OCI-LY3 (cell line): ENCODE measurements around the gene HS3ST2.

Source experiments
- H2AFZ ChIP-seq: fragments of 200-600, 300-600 bp; shearing (Covaris generic); 2 replicates; pipeline ENCODE4 v1.6.0; 2014; ENCODE audit warnings: antibody characterized with exemption, low read depth, low read length
- H3K27ac ChIP-seq: fragments of 200-600, 300-600 bp; sonication (generic); 2 replicates; pipeline ENCODE4 v1.5.1; 2014; ENCODE audit warnings: mild to moderate bottlenecking, low read length, moderate library complexity, mixed read lengths
- H3K27me3 ChIP-seq: fragments of 200-600, 300-600 bp; sonication (generic); 2 replicates; pipeline ENCODE4 v1.6.1; 2014; ENCODE audit warnings: low read depth, low read length, mixed read lengths
- H3K36me3 ChIP-seq: fragments of 200-600, 300-600 bp; sonication (generic); replicated peaks from 2 replicates; pipeline ENCODE3; 2014; ENCODE audit warnings: low read depth, low read length, mixed read lengths
- H3K4me1 ChIP-seq: fragments of 300-600, 200-600 bp; sonication (generic); 2 replicates; pipeline ENCODE4 v1.6.1; 2014; ENCODE audit warnings: low read length, mixed read lengths
- H3K4me2 ChIP-seq: fragments of 200-600, 300-600 bp; sonication (generic); 2 replicates; pipeline ENCODE4 v1.6.1; 2014; ENCODE audit warnings: low read length, mixed read lengths
- H3K4me3 ChIP-seq: fragments of 300-600, 200-600 bp; sonication (generic); 2 replicates; pipeline ENCODE4 v1.5.1; 2014; ENCODE audit warnings: antibody characterized with exemption, mild to moderate bottlenecking, low read length, moderate library complexity
- H3K79me2 ChIP-seq: fragments of 300-600, 200-600 bp; shearing (Covaris generic); 2 replicates; pipeline ENCODE4 v1.6.1; 2014; ENCODE audit warnings: mild to moderate bottlenecking, low read length, mixed read lengths
- H3K9ac ChIP-seq: fragments of 300-600, 200-600 bp; shearing (Covaris generic); 2 replicates; pipeline ENCODE4 v1.6.0; 2014; ENCODE audit warnings: mild to moderate bottlenecking, low read length, moderate library complexity
- H3K9me3 ChIP-seq: fragments of 200-600, 300-600 bp; shearing (Covaris generic); 2 replicates; pipeline ENCODE4 v1.6.1; 2014; ENCODE audit warnings: low read length, mixed read lengths; ENCODE audit not compliant: insufficient read depth
- H4K20me1 ChIP-seq: fragments of 200-600, 300-600 bp; sonication (generic); 2 replicates; pipeline ENCODE4 v1.6.1; 2016; ENCODE audit warnings: low read length, mixed read lengths; ENCODE audit not compliant: insufficient read depth
- CTCF ChIP-seq: fragments of 200-600, 300-600 bp; sonication (generic); IDR thresholded peaks from 2 replicates; pipeline ENCODE4 v1.5.1; 2014; ENCODE audit warnings: antibody characterized with exemption, low read length, low read depth
- EZH2phosphoT487 ChIP-seq: fragments of 200-600 bp; shearing (Covaris generic); IDR thresholded peaks from 2 replicates; pipeline ENCODE4 v1.6.1; 2018; ENCODE audit warnings: antibody characterized with exemption, mixed run types, low read depth

The HS3ST2 gene

DNA sequence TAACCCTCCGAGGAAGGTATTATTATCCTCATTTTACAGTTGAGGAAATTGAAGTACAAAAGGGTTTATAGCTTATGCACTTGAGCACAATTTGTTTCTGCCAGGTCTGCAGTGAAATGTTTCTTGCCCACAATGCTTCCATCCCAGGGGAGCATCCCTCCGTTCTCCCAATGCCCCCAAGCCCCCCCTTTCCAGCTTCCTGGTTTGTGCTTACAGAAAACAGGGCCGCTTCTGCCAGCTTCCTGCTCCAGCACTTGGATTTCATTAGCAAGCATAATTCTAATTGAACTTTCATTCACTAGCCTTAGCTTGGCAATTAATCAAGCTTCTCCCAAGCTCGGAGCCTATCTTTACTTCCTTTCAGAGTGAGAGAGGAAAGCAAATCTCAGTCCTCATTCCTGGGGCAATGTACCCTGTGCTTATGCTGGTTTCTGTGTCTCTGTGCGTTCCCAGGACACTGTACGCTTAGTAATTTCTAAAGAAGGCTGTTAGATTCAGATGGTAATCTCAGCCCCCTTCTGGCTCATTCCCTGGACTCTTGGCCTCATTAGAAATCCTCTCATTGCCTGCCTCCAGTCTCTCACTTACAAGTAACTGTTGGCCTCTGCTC lies 141.6 kb downstream of the HS3ST2 start:
- TF ChIP-seq CTCF = no peak
- no peak for TF ChIP-seq EZH2phosphoT487

GRCh38 chr16:22961206-22961605 lies 147.2 kb downstream of the HS3ST2 start:
- no peaks in the 10 kb centered on the region for H3K36me3 ChIP-seq
- TF ChIP-seq CTCF (no peak), EZH2phosphoT487 (no peak)

More for the DNA sequence above, 141.6 kb downstream of the HS3ST2 start:
- no peaks in the 10 kb centered on the region for H3K4me1 ChIP-seq
- no peaks in the 10 kb centered on the region for H3K79me2 ChIP-seq
- H3K36me3 ChIP-seq = no peaks in the 10 kb centered on the region
- no peak overlapping the region for H3K4me2 ChIP-seq
- H3K9me3 ChIP-seq = no peaks in the 10 kb centered on the region
- no peak overlapping the region for H3K27ac ChIP-seq
- no peak overlapping the region for H2AFZ ChIP-seq
- H3K4me3 ChIP-seq = no peak overlapping the region
- H3K9ac ChIP-seq = no peak overlapping the region
- H3K27me3 ChIP-seq = peaks cover 11% of the 10 kb centered on the region; the same call in 1 of the 2 replicates
- no peaks in the 10 kb centered on the region for H4K20me1 ChIP-seq

GRCh38 chr16:22962905-22963304 lies 148.9 kb downstream of the HS3ST2 start:
- no peak for TF ChIP-seq CTCF
- no peak for TF ChIP-seq EZH2phosphoT487
- no peak overlapping the region for H2AFZ ChIP-seq
- H3K9me3 ChIP-seq = no peaks in the 10 kb centered on the region
- no peak overlapping the region for H3K27ac ChIP-seq
- peaks cover 37% of the 10 kb centered on the region for H3K27me3 ChIP-seq
- no peak overlapping the region for H3K9ac ChIP-seq
- no peaks in the 10 kb centered on the region for H3K4me1 ChIP-seq
- no peak overlapping the region for H3K4me2 ChIP-seq
- H3K36me3 ChIP-seq = no peaks in the 10 kb centered on the region
- no peak overlapping the region for H3K4me3 ChIP-seq
- H3K79me2 ChIP-seq = no peaks in the 10 kb centered on the region
- H4K20me1 ChIP-seq = no peaks in the 10 kb centered on the region

More at GRCh38 chr16:22961206-22961605, 147.2 kb downstream of the HS3ST2 start:
- H3K4me3 ChIP-seq = no peak overlapping the region
- H4K20me1 ChIP-seq = no peaks in the 10 kb centered on the region
- no peak overlapping the region for H3K27ac ChIP-seq
- H3K9ac ChIP-seq = no peak overlapping the region
- no peaks in the 10 kb centered on the region for H3K9me3 ChIP-seq
- no peak overlapping the region for H3K4me2 ChIP-seq
- H3K4me1 ChIP-seq = no peaks in the 10 kb centered on the region
- no peak overlapping the region for H2AFZ ChIP-seq
- H3K27me3 ChIP-seq = peaks cover 25% of the 10 kb centered on the region
- no peaks in the 10 kb centered on the region for H3K79me2 ChIP-seq
